ENCODE results near the gene FAM3A. TPM values are rescaled to one million over a fixed set of nuclear protein-coding genes. Genes with fewer than 3 reads are reported as not detected.
"Not testable (repeated sequence)": the region's sequence is repeated elsewhere in the genome, so short reads cannot be mapped to it uniquely, and the experiment has no call there.

Gene FAM3A
- 10 to 100 TPM; 42.3 to 45.4 TPM for total RNA-seq

DNA sequence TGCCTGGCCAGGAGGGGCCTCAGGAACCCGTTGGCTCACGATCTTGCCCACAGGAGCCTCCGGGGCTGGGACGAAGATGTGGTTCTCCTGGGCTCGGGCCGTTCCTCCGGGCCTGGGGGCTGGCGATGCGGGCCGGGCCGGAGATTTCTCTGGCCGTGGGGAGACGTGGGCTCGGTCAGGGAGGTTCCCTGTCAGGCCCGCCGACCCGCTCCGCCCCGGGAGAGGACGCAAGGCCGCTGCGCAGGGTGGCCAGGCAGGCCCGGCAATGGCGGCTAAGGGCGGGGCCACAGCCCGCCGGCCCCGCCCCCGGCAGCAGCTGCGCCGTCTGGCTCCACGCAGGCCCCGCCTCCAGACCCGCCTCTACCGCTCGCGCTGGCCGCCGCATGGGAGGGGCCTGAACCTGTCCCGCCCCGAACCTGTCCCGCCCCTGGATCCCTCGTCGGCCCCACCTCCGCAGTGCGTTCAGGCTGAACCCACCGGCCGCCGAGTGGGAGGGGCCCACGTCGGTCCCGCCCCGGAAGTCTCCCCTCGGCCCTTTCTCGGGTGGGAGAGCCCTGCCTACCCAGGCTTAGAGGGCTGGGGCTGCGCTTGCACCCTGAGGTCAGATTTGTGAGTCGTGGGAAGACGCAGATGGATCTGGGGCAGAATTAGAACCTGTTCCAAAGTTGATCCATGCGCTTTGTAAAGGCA, at the start of gene FAM3A:
Gene FAM3A (minus strand): TSS at position 267 of the 690 bp plus-strand sequence. CDS start 460 bp downstream, outside the sequence.
- peak within 1 kb of the TSS; percentile 92 for H3K27ac Mint-ChIP-seq
- H3K9me3 Mint-ChIP-seq = no peaks in the 10 kb centered on the region
- peaks cover 10% of the 10 kb centered on the region for H3K36me3 Mint-ChIP-seq
- peak; percentile 93 for DNase-seq
- POLR2A ChIA-PET = interaction anchor here (0.6 to 4.6 kb wide), 6 partner anchors 11 to 145 kb away, joined by 3 to 32 read pairs (median 10); partner anchors contain the start of genes RPL10, SLC10A3 and UBL4A
- peaks cover 22% of the 10 kb centered on the region for H3K4me1 Mint-ChIP-seq
- H3K4me3 Mint-ChIP-seq = peak within 1 kb of the TSS; percentile 86
- H3K27me3 Mint-ChIP-seq = no peaks in the 10 kb centered on the region
- peak; percentile 86 for ATAC-seq (ENCODE audit: low read depth)

- H3K4me3 Mint-ChIP-seq; DNase-seq; ATAC-seq (ENCODE audit: low read depth); H3K27ac Mint-ChIP-seq; H3K27me3 Mint-ChIP-seq; POLR2A ChIA-PET; H3K36me3 Mint-ChIP-seq; H3K4me1 Mint-ChIP-seq; H3K9me3 Mint-ChIP-seq: not testable (repeated sequence)
Observed at GRCh38 chrX:154562295-154562694, 46.3 kb upstream of the FAM3A start.

DNA sequence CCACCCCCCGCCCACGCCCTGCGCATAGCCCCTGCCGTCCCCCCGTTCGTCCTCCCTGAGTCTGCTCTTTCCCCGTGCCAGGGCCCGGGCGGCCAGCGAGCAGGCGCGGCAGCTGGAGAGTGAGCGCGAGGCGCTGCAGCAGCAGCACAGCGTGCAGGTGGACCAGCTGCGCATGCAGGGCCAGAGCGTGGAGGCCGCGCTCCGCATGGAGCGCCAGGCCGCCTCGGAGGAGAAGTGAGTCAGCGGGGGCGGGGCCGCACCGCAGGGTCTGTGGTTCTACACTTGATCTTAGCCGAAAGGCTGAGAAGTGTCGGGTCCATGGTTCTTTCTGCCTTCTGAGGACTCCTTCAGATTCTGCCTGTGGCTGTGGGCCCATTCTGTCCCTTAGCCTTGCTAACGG, 44.3 kb upstream of the FAM3A start:
- H3K36me3 Mint-ChIP-seq; DNase-seq; H3K4me3 Mint-ChIP-seq; H3K9me3 Mint-ChIP-seq; POLR2A ChIA-PET; H3K4me1 Mint-ChIP-seq; ATAC-seq (ENCODE audit: low read depth); H3K27ac Mint-ChIP-seq; H3K27me3 Mint-ChIP-seq: not testable (repeated sequence)

DNA sequence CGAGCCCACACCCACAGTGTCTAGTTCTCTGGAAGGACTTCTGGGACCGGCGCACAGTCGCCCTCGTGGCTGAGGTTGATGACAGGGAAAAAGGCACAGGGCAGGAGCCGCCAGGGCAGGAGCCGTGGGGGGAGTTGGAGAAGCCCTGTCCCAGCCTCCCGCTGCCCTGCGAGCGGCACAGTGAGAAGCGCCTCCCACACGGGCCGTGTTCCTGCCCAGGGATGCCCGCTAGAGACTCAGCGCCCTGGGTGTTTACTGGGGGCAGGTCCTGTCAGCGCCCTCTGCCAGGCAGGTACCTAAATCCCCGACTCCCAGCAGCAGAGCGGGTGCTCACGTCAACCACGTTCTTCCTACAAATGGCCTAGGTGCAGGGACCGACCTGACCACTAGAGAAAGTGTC, 42.9 kb upstream of the FAM3A start:
- H3K9me3 Mint-ChIP-seq; H3K4me3 Mint-ChIP-seq; H3K27me3 Mint-ChIP-seq; POLR2A ChIA-PET; H3K27ac Mint-ChIP-seq; H3K36me3 Mint-ChIP-seq; H3K4me1 Mint-ChIP-seq; ATAC-seq (ENCODE audit: low read depth); DNase-seq: not testable (repeated sequence)

DNA sequence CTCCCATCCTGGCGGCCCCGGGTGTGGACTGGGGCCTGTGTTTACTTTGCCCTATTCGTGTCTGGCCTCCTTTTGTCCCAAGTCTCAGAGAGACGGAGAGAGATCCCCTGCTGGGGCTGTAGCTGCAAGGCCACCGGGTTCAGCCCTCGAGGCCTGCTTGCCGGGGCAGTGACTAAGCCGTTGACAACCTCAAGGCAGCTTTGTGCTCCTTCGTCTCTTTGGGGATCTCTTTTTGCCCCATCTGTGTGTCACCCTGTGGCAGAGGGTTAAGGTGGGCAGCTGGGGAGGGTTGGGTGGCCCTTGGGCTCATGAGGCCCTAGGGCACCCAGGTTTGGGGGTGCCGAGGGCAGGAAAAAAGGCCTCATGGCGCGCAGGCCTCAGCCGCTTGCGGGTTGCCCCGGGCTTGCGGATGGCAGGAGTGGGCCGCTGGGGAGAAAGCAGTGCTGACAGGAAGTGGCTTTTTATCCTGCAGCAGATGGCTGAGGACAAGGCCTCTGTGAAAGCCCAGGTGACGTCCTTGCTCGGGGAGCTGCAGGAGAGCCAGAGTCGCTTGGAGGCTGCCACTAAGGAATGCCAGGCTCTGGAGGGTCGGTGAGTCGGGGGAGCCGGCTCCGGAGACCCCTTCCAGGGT, 42.1 kb upstream of the FAM3A start:
- peak; percentile 88 for ATAC-seq (ENCODE audit: low read depth)
- POLR2A ChIA-PET, H3K4me3 Mint-ChIP-seq, H3K4me1 Mint-ChIP-seq, H3K27ac Mint-ChIP-seq, H3K27me3 Mint-ChIP-seq, H3K36me3 Mint-ChIP-seq, DNase-seq, H3K9me3 Mint-ChIP-seq: not testable (repeated sequence)

- peak overlapping the region; percentile 21 for H3K27ac Mint-ChIP-seq
- H3K4me1 Mint-ChIP-seq = peaks cover 20% of the 10 kb centered on the region
- DNase-seq; H3K27me3 Mint-ChIP-seq; POLR2A ChIA-PET; H3K9me3 Mint-ChIP-seq; H3K4me3 Mint-ChIP-seq; ATAC-seq (ENCODE audit: low read depth): not testable (repeated sequence)
- peaks cover 17% of the 10 kb centered on the region for H3K36me3 Mint-ChIP-seq
Observed at GRCh38 chrX:154552112-154552806, 36.2 kb upstream of the FAM3A start.

DNA sequence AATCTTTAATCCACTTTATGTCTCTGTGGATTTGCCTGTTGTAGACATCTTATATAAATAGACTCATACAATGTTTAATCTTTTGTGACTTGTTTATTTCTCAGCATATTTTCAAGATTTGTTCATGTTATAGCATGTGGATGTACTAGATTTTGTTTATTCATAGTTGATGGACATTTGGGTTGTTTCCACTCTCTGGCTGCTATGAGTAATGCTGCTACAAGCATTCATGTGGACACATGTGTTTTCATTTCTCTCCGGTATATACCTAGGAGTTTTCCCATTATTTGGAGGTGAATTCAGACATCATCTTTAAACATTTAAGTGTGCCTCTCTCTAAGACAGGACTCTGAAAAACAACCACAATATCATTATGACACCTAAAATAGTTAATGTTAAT, 33.7 kb upstream of the FAM3A start:
- Mint-ChIP-seq H3K36me3 (peaks cover 15% of the 10 kb centered on the region), H3K27me3 (no peaks in the 10 kb centered on the region), H3K27ac (peak overlapping the region; percentile 40), H3K4me3 (peak overlapping the region; percentile 43), H3K4me1 (peaks cover 25% of the 10 kb centered on the region), H3K9me3 (no peaks in the 10 kb centered on the region)
- no peak for ATAC-seq (ENCODE audit: low read depth)
- no peak for DNase-seq
- POLR2A ChIA-PET = no interaction called here

- H3K4me1 Mint-ChIP-seq = peaks cover 29% of the 10 kb centered on the region
- ATAC-seq (ENCODE audit: low read depth) (no peak), DNase-seq (no peak)
- H3K27ac Mint-ChIP-seq = peak overlapping the region; percentile 84
- no peaks in the 10 kb centered on the region for H3K27me3 Mint-ChIP-seq
- POLR2A ChIA-PET = interaction anchor here (0.6 to 1.9 kb wide), 4 partner anchors 61 to 202 kb away, joined by 3 to 10 read pairs (median 6); partner anchors contain the start of gene RPL10
- H3K36me3 Mint-ChIP-seq = peaks cover 14% of the 10 kb centered on the region
- H3K9me3 Mint-ChIP-seq = no peaks in the 10 kb centered on the region
- peak overlapping the region; percentile 96 for H3K4me3 Mint-ChIP-seq
Observed at GRCh38 chrX:154548028-154548316, 31.9 kb upstream of the FAM3A start.

- H3K27ac Mint-ChIP-seq = peak within 1 kb of the TSS; percentile 84
- POLR2A ChIA-PET = interaction anchor here (0.6 to 1.9 kb wide), 6 partner anchors 57 to 509 kb away, joined by 3 to 10 read pairs (median 4); partner anchors contain the start of genes RPL10 and SLC10A3
- H3K9me3 Mint-ChIP-seq = no peaks in the 10 kb centered on the region
- DNase-seq = peak; percentile 93
- peak within 1 kb of the TSS; percentile 96 for H3K4me3 Mint-ChIP-seq
- ATAC-seq (ENCODE audit: low read depth) = peak; percentile 79
- no peaks in the 10 kb centered on the region for H3K27me3 Mint-ChIP-seq
- H3K36me3 Mint-ChIP-seq = peaks cover 14% of the 10 kb centered on the region
- peaks cover 34% of the 10 kb centered on the region for H3K4me1 Mint-ChIP-seq
Observed at GRCh38 chrX:154547245-154548027, 31.4 kb upstream of the FAM3A start, which contains the start of gene IKBKG. Gene IKBKG, plus strand, starts transcription at chrX:154547620. Its CDS starts 4,383 bp downstream, at chrX:154552003.

DNA sequence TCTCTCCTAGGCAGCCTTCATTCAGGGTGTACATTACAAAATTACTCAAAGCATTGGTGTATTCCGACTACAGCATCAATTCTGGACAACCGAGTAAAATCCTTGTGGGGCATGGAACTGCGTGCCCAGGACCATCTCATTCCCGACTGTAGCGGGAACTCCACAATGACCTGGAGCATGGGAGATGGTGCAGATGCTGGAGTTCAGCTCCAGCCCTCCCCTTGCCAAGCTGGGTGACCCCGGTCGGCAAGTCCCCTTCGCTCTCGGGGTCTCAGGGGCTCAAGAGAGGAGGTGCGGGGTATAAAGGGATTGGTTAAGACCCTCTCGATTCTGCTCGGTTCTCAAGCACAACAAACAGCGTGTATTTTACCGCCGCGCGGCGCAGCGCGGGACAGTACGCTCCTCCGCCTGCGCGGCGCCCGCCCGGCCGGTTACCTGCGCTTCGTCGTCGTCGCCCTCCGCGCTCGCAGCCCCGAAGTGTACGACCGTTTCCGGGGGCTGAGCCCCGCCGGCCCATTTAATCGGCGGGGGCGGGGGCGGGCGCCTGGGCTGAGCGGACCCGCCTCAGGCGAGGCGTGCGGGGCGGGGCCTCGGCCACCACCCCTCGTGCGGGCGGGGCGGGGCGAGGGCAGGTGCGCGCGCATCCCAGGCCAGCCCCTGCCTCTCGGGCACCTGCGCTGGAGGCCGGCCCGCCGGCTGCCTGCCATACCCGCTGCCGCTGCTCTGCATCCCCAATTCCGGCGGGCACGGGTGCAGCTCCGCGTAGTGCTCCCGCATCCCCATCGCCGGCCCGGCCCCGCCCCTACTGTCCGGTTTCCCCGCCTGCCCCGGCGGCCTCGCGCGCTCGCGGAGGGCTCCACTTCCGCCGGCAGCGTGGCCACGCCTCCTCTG, 30.6 kb upstream of the FAM3A start, which contains the start of gene G6PD:
Gene G6PD (minus strand): TSS at position 493 of the 891 bp plus-strand sequence. CDS start 691 bp downstream, outside the sequence.
- peak; percentile 90 for DNase-seq
- H3K4me3 Mint-ChIP-seq = peak within 1 kb of the TSS; percentile 96
- peaks cover 14% of the 10 kb centered on the region for H3K36me3 Mint-ChIP-seq
- POLR2A ChIA-PET = interaction anchor here (0.7 to 1.9 kb wide), 5 partner anchors 56 to 510 kb away, joined by 3 to 10 read pairs (median 3); partner anchors contain the start of genes RPL10 and SLC10A3
- H3K27me3 Mint-ChIP-seq = no peaks in the 10 kb centered on the region
- ATAC-seq (ENCODE audit: low read depth) = peak; percentile 48
- H3K4me1 Mint-ChIP-seq = peaks cover 38% of the 10 kb centered on the region
- no peaks in the 10 kb centered on the region for H3K9me3 Mint-ChIP-seq
- peak within 1 kb of the TSS; percentile 84 for H3K27ac Mint-ChIP-seq

DNA sequence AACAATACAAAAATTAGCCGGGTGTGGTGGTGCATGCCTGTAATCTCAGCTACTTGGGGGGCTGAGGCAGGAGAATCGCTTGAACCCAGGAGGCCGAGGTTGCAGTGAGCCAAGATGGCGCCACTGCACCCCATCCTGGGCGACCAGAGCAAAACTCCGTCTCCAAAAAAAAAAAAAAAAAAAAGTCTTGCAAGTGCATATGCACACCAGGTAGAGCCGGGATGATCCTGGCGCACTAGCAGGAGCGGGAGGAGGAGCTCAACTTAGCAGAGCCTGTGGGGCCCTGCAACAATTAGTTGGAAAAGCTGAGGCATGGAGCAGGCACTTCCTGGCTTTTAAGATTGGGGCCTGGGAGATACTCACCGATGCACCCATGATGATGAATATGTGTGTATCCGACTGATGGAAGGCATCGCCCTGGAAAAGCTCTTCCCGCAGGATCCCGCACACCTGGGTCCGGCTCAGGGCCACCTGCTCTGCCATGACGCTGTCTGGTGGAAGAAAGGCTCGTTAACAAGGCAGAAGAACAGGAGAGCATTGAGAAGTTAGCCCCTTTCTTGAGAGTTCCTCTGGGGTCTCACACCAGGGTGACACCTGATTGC, 29.7 kb upstream of the FAM3A start:
- DNase-seq = no peak
- Mint-ChIP-seq H3K27ac (peak overlapping the region; percentile 42), H3K27me3 (no peaks in the 10 kb centered on the region), H3K36me3 (peaks cover 14% of the 10 kb centered on the region), H3K4me1 (peaks cover 38% of the 10 kb centered on the region), H3K9me3 (no peaks in the 10 kb centered on the region), H3K4me3 (peak overlapping the region; percentile 71)
- ATAC-seq (ENCODE audit: low read depth) = no peak
- POLR2A ChIA-PET = no interaction called here
